Neural progenitor cell (in vitro differentiated cells): Measurements from ENCODE around the gene GSDME.

Experiments used
- EZH2 ChIP-seq: fragments of 200-600 bp; sonication (generic); IDR thresholded peaks from 2 replicates; pipeline ENCODE4 v1.6.1; 2017; ENCODE audit warnings: antibody characterized with exemption, mild to moderate bottlenecking, moderate library complexity
- TF ChIP-seq, protein P1 (sequence below): fragments of 200-600 bp; sonication (generic); IDR thresholded peaks from 2 replicates; pipeline ENCODE4 v1.5.1; 2017; ENCODE audit warnings: antibody characterized with exemption, mild to moderate bottlenecking

GRCh38 chr7:24745355-24745754 is 11.9 kb downstream of the GSDME start:
- no peak for TF ChIP-seq EZH2
- TF ChIP-seq, protein P1, sequence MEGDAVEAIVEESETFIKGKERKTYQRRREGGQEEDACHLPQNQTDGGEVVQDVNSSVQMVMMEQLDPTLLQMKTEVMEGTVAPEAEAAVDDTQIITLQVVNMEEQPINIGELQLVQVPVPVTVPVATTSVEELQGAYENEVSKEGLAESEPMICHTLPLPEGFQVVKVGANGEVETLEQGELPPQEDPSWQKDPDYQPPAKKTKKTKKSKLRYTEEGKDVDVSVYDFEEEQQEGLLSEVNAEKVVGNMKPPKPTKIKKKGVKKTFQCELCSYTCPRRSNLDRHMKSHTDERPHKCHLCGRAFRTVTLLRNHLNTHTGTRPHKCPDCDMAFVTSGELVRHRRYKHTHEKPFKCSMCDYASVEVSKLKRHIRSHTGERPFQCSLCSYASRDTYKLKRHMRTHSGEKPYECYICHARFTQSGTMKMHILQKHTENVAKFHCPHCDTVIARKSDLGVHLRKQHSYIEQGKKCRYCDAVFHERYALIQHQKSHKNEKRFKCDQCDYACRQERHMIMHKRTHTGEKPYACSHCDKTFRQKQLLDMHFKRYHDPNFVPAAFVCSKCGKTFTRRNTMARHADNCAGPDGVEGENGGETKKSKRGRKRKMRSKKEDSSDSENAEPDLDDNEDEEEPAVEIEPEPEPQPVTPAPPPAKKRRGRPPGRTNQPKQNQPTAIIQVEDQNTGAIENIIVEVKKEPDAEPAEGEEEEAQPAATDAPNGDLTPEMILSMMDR = no peak
